A673 (cell line): Measurements from ENCODE around the gene SERPINA4. TPM values are rescaled to one million over a fixed set of nuclear protein-coding genes. Genes with fewer than 3 reads are reported as not detected.

Experiments
- Bru-seq: library from RNA; stranded (reverse); fragments of 400-500 nt; gene quantifications from one replicate; lab custom pipeline; 2021; lab: Mats Ljungman, UMichigan
- BruChase-seq, 2 experiments: library from RNA; stranded (reverse); fragments of 400-500 nt; gene quantifications; one replicate each; lab custom pipeline; 2021; lab: Mats Ljungman, UMichigan
- BruUV-seq: library from RNA; stranded (reverse); fragments of 400-500 nt; replicated peaks from 2 replicates; lab custom pipeline; 2021; lab: Mats Ljungman, UMichigan
- CTCF ChIA-PET: fragments of 300-600 bp; sonication (Branson Sonifier 250); formaldehyde crosslinking; loops from one replicate; lab custom pipeline; 2022; ENCODE audit warnings: antibody characterized with exemption; lab: Charles Lee
- POLR2A ChIA-PET: fragments of 300-600 bp; sonication (Branson Sonifier 250); formaldehyde crosslinking; loops from one replicate; lab custom pipeline; 2022; ENCODE audit warnings: antibody characterized with exemption; ENCODE audit not compliant: low non-redundant PET; lab: Charles Lee
- DNase-seq: peaks from one replicate; pipeline ENCODE4 v3.0.0-alpha.2; 2015; ENCODE audit warnings: low spot score
- H3K27ac ChIP-seq: fragments of 200-600 bp; sonication (generic); 2 replicates; pipeline ENCODE4 v1.5.1; 2016; ENCODE audit warnings: mixed run types, low read depth, mild to moderate bottlenecking, mixed read lengths, antibody characterized with exemption, low read length; ENCODE audit not compliant: poor library complexity, severe bottlenecking
- H3K27me3 ChIP-seq: fragments of 200-600 bp; sonication (generic); replicated peaks from 2 replicates; pipeline ENCODE4 v1.6.1; 2017; ENCODE audit warnings: mixed run types, low read depth, mild to moderate bottlenecking, mixed read lengths, antibody characterized with exemption, low read length; ENCODE audit not compliant: insufficient read depth, poor library complexity
- H3K36me3 ChIP-seq: fragments of 200-600 bp; sonication (generic); 2 replicates; pipeline ENCODE4 v1.6.1; 2016; ENCODE audit warnings: mixed run types, mild to moderate bottlenecking, mixed read lengths, antibody characterized with exemption, low read length; ENCODE audit not compliant: insufficient read depth, poor library complexity, severe bottlenecking
- H3K4me1 ChIP-seq: fragments of 200-600 bp; sonication (generic); 2 replicates; pipeline ENCODE4 v1.6.1; 2017; ENCODE audit warnings: mixed run types, mild to moderate bottlenecking, mixed read lengths, antibody characterized with exemption, low read length; ENCODE audit not compliant: insufficient read depth, poor library complexity, severe bottlenecking
- H3K4me3 ChIP-seq: fragments of 200-600 bp; sonication (generic); 2 replicates; pipeline ENCODE4 v1.5.1; 2016; ENCODE audit warnings: low read depth, mixed run types, mild to moderate bottlenecking, mixed read lengths, low read length; ENCODE audit not compliant: poor library complexity, severe bottlenecking
- H3K9me3 ChIP-seq: fragments of 200-600 bp; sonication (generic); 2 replicates; pipeline ENCODE4 v1.6.1; 2016; ENCODE audit warnings: mixed run types, low read depth, mild to moderate bottlenecking, mixed read lengths, antibody characterized with exemption, low read length; ENCODE audit not compliant: poor library complexity, severe bottlenecking
- CTCF ChIP-seq: fragments of 300-800, 200-600 bp; sonication (generic); conservative IDR thresholded peaks from 2 replicates; pipeline ENCODE4 v1.5.1; 2017; ENCODE audit warnings: low read depth, mild to moderate bottlenecking, antibody characterized with exemption, low read length, moderate library complexity, mixed read lengths
- EZH2 ChIP-seq: fragments of 200-600 bp; sonication (generic); IDR thresholded peaks from 2 replicates; pipeline ENCODE4 v1.6.1; 2017; ENCODE audit warnings: borderline replicate concordance, low read depth, mild to moderate bottlenecking, mixed read lengths, antibody characterized with exemption, low read length; ENCODE audit not compliant: poor library complexity, severe bottlenecking
- intact Hi-C: fragments of 100-400 bp; cut with micrococcal nuclease; formaldehyde crosslinking; loops from one replicate; pipeline ENCODE4 v1.10.0; 2022; ENCODE audit not compliant: unreplicated experiment
- long read RNA-seq: library from polyadenylated mRNA; stranded (forward); transcript quantifications from one replicate; pipeline ENCODE4 v2.0.0, GENCODE V29; 2022
- total RNA-seq: library from RNA; stranded (reverse); gene quantifications from 2 replicates; pipeline ENCODE4 v1.2.3, GENCODE V29; 2021

The SERPINA4 gene, protein sequence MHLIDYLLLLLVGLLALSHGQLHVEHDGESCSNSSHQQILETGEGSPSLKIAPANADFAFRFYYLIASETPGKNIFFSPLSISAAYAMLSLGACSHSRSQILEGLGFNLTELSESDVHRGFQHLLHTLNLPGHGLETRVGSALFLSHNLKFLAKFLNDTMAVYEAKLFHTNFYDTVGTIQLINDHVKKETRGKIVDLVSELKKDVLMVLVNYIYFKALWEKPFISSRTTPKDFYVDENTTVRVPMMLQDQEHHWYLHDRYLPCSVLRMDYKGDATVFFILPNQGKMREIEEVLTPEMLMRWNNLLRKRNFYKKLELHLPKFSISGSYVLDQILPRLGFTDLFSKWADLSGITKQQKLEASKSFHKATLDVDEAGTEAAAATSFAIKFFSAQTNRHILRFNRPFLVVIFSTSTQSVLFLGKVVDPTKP
- total RNA-seq (not detected in 2 replicates), Bru-seq, nascent RNA (not detected), BruChase-seq, experiment 1, labeled RNA remaining after a 2-hour chase (not detected), BruChase-seq, experiment 2, labeled RNA remaining after a 6-hour chase (not detected)
- long read RNA-seq: 0 reads

GRCh38 chr14:94560751-94561655 is at the start of gene SERPINA4:
Gene SERPINA4 (plus strand): TSS chr14:94561442. CDS start chr14:94563483, 2,041 bp downstream.
- Histone ChIP-seq H3K27ac (no peak within 1 kb of the TSS), H3K4me3 (no peak within 1 kb of the TSS), H3K9me3 (no peaks in the 10 kb centered on the region), H3K36me3 (no peaks in the 10 kb centered on the region), H3K4me1 (no peaks in the 10 kb centered on the region), H3K27me3 (no peaks in the 10 kb centered on the region)
- intact Hi-C loops: no loop called here
- TF ChIP-seq EZH2 (no peak), CTCF (no peak)
- ChIA-PET CTCF (no interaction called here), POLR2A (no interaction called here)
- no peak for DNase-seq
- BruUV-seq: no TSS peak

GRCh38 chr14:94514351-94514750 is 46.9 kb upstream of the SERPINA4 start:
- Histone ChIP-seq H3K36me3 (no peaks in the 10 kb centered on the region), H3K9me3 (no peaks in the 10 kb centered on the region), H3K27me3 (no peaks in the 10 kb centered on the region), H3K4me3 (no peak overlapping the region), H3K4me1 (no peaks in the 10 kb centered on the region), H3K27ac (no peak overlapping the region)
- intact Hi-C loops: no loop called here
- CTCF ChIA-PET: no interaction called here
- TF ChIP-seq EZH2: no peak
- TF ChIP-seq CTCF: no peak
- DNase-seq: no peak
- POLR2A ChIA-PET: no interaction called here
- BruUV-seq: no TSS peak

DNA sequence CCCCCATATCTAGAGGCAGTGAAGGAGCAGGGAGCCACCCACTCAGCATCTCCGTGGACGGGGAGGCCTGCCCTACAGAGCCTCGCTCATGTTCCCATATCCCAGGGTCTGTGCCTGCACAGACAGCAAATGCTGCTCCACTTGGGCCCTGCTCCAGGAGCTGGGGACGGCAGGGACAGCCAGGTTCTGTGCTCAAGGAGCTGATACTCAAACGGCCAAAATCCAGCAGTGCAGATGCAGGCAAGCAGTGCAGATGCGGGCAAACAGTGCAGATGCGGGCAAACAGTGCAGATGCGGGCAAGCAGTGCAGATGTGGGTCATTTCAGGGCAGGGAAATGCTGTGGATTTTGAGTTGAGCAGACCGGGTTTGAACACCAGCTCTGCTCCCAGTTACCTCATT is 45.8 kb upstream of the SERPINA4 start:
- BruUV-seq: no TSS peak
- intact Hi-C loops: no loop called here
- no peaks in the 10 kb centered on the region for H3K9me3 ChIP-seq
- no peaks in the 10 kb centered on the region for H3K4me1 ChIP-seq
- ChIA-PET CTCF (no interaction called here), POLR2A (no interaction called here)
- no peak overlapping the region for H3K4me3 ChIP-seq
- TF ChIP-seq EZH2: no peak
- TF ChIP-seq CTCF: no peak
- no peak for DNase-seq
- H3K27me3 ChIP-seq: no peaks in the 10 kb centered on the region
- H3K27ac ChIP-seq: no peak overlapping the region
- H3K36me3 ChIP-seq: no peaks in the 10 kb centered on the region
